Fibroblast of skin of left biceps (primary cell): Measurements from ENCODE around the gene P4HA1.

Source experiments
- DNase-seq, 2 experiments: peaks; one replicate each; pipeline ENCODE4 v3.0.0-alpha.2; 2013; ENCODE audit warnings: low read depth in 2 of 2

Gene P4HA1

DNA sequence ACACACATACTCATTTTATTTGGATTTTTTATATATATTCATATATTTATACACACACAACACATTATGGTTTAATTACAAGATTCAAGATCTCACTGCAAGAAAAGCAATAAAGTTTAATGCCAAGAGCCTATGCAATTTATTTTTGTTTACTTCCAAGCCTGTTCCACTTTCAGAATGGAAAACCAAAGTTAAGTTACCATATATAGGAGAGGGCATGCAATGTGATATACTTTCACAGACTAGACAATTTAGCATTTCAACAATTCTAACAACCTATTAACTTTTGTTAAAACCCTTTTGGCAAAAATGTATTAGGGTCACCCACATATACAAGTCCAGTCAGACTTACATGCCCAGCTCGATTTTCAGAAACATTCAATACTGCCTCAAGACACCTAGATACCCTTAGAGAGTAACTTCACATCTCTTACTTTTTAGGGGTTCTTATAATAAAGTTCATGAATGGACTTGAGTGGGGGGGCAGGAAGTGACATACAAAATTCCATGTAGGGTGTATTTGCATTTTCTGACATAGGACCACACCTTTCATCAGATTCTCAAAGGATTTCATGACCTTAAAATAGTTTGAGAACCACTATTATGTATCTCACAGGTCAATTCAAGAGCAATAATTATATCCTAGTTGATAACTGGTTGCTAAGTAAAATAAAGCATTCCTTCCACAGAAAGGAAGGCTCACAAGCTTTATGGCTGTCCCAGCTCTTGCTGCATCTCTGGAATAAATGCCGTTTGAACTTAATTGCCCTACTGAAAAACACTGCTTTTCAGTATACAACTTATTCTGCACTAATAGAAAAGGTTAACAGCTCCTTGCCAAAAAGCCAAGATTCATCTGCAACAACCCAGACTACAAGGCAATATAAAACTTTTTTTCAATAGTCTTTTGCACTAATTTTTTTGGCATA, 2.5 kb downstream of the P4HA1 start:
- DNase-seq, result no peak

DNA sequence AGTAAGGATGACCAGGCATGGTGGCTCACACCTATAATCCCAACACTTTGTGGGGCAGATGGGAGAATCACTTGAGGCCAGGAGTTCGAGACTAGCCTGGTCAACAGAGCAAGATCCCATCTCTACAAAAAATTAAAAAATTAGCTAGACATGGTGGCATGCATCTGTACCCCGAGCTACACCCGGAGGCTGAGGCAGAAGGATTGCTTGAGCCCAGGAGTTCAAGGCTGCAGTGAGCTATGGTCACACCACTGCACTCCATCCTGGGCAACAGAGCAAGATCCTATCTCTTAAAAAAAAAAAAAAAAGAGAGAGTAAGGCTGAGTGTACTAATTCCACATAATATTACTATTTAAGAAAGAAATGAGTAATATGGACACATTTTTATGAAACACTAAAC, 3.8 kb downstream of the P4HA1 start:
- DNase-seq, result no peak

DNA sequence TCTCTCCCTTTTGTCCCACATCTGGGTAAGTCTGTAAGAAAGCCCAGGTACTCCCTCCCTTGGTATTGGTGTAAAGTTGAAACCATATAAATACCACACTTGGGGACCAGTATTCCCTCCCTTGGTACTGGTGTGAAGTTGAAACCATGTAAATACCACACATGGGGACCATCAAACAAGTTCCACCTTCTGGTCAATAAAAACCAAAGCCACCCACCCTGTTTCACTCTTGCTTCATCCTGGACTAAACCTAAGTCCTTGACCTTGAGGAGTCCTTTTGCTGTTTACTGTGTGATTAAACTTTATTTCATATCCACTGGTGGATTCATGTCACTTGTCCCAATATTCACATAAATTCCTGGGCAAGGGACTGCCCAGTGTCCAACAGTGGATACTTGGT, 8.4 kb downstream of the P4HA1 start:
- no peak for DNase-seq

DNA sequence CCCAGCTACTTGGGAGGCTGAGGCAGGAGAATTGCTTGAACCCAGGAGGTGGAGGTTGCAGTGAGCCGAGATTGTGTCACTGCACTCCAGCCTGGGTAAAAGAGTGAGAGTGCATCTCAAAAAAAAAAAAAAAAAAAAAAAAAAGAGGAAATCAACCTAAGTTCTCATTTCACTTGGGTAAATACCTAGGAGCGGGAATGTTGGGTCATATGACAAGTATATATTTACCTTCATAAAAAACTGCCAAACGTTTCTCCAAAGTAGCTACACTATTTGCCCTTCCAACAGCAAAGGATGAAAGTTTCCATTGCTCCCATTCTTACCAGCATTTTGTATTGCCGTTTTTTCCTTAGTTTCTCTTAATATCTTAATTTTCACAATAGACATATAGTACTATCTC, 9.8 kb downstream of the P4HA1 start:
- DNase-seq, result no peak

DNA sequence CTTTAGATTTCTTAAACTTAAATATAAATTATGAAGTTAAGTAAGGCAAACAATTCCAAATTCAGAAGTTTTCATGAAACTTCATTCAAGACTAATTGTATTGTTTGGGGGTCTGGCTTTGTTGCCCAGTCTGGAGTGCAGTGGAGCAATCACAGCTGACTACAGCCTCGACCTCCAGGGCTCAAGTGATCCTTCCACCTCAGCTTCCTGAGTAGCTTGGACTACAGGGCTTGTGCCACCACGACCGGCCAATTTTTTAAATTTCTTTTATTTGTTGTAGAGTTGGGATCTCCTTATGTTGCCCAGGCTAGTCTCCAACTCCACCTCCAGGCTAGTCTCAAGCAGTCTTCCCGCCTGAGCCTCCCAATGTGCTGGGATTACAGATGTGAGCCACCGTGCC, 12.5 kb downstream of the P4HA1 start:
- no peak for DNase-seq

DNA sequence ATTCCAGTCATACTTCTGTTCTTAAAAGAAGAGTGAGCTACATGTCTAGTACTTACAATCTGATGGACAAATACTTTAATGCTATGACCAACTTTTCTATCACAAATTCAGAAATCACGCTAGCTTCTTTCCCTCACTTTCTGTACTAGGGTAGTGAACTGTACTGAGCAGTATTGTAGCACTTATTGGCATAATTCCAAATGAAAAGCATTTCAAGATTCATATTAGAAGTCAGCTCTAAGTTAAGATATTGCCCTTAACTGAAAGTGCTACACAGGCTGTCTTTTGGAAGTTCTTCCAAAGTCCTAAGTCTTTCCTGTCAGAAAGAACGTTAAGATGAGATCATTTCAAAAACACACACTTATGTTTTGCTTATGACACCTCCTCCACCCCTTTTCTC, 13.4 kb downstream of the P4HA1 start:
- no peak for DNase-seq

DNA sequence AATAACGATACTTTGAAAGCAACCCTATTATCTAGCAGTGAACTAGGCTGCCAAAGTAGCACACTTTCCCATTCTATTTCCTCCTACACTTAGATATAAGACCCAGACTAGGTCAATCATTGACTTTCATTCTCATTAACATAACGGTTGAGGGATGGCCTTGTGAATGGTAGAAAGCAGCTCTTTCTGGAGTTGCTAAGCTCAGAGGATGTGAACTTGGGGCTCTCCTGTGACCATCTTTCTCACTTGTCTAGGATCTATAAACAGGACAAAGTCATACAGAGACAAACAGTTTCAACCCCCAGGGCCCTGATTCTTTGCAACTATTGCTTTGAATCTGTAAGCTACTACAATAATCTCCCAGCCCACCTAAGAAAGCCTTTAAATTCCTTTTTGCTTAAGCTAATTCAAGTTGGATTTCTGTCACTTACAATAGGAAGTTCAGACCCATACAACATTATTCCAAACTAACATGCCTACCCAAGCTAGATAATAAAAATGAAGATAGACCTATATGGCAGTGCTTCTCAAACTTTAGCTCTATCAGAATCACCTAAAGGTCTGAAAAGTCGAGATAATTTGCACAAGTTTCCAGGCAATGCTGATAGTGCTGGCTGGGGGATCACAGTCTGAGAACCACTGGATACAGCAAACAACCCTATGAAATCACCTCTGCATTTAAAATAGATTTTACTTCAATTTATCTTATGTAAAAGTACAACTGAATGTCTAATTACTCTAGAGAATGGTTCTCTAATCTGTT, 16.7 kb downstream of the P4HA1 start:
- DNase-seq, result no peak

DNA sequence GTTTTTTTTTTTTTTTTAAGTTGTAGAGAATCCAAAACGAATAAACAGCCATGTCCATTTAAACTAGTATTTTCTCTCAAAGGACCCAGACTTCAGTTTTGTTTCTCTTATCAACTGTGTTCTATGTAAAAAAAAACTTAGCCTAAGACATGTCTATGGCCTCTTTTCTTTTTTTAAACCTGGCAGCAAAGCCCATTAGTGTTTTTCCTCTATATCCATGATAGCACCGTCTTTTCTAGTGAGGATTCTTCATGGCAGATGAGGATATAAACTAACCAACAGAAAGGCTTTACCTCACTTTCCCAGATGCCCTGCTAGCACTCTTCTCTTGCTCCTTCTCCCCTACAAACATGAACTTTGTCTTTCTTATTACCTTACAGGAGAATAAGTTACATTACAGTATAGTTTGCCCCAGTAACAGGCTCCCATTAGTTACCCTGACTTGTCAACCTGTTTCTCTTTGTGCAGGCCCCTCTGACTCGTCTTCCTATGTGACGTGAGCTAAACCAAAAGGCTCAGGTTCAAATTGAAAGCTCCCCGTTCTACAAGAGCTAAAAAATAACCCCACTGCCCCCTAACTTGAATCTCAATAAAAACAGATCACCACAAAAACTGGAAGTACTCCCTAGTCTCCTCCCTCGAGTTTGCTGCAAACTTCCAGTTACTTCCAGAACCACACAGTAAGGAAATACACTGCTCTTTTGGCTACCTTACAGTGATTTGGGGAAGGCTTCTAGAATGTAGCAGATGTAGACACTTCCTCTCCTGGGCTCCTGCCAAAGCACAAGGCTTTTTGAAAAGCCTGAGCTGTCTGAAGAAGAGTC, 20.1 kb downstream of the P4HA1 start:
- peak; percentile 57 to 65 for DNase-seq

DNA sequence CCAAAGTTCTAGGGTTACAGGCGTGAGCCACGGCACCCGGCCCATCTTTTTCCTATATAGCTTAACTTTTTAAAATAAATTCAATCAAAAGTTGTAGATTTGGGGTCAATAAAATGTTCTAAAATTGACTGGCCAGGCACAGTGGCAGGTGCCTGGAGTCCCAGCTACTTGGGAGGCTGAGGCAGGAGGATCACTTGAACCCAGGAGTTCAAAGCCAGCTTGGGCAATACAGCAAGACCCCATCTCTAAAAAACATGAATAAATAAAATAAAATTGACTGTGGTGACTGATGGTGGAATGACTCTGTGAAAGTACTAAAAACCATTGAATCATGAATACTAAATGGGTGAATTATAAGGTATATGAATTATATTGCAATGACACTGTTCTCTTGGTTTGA, 20.8 kb downstream of the P4HA1 start:
- DNase-seq, result no peak

DNA sequence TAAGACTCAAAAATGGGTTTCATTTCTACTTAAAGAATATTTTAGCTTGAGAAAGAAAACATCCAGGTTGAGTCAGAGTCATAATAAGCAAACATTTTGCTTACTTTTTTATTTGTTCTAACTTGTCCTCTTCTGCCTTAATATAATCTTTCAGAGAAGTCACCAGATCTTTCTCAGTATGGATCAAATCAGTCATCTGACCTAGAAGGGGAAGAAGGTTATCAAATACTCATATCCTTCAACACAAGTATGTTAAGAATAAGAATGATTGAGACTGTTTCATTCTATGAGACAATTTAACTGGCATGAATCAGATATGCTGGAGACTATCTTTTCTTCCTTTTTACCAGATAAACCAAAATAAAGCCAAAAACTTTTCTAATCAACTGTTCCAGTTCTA, 23.0 kb downstream of the P4HA1 start:
- no peak for DNase-seq

DNA sequence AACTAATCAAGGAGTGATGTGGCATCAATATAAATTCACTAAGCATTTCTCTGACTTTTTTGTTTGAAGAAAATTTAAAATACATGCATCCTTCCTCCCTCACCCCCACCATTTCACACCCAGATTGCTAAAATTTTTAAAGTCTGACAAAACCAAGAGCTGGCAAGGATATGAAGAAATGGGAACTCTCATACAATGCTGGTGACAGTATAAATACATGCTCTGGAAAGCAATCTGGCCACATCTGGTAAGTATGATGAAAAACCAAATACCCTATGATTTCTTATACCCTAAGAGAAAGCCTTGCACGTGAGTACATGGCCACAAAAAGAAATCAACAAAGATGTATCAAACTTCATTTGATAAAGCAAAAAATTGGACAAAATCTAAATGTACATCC, 31.2 kb downstream of the P4HA1 start:
- no peak for DNase-seq

DNA sequence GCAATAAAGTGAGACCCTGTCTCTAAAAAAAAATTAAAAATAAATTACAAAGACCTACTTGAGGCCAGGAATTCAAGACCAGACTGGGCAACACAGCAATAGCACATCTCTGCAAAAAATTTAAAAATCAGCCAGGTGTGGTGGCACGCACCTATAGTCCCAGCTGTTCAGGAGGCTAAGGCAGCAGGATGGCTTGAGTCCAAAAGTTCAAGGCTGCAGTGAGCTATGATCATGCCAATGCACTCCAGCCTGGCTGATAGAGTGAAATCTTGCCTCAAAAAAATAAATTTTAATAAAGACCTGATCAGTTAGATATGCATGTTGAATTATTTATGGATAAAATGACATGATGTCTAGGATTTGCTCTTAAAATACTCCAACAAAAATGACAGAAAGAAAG, 34.9 kb downstream of the P4HA1 start:
- DNase-seq, result no peak

DNA sequence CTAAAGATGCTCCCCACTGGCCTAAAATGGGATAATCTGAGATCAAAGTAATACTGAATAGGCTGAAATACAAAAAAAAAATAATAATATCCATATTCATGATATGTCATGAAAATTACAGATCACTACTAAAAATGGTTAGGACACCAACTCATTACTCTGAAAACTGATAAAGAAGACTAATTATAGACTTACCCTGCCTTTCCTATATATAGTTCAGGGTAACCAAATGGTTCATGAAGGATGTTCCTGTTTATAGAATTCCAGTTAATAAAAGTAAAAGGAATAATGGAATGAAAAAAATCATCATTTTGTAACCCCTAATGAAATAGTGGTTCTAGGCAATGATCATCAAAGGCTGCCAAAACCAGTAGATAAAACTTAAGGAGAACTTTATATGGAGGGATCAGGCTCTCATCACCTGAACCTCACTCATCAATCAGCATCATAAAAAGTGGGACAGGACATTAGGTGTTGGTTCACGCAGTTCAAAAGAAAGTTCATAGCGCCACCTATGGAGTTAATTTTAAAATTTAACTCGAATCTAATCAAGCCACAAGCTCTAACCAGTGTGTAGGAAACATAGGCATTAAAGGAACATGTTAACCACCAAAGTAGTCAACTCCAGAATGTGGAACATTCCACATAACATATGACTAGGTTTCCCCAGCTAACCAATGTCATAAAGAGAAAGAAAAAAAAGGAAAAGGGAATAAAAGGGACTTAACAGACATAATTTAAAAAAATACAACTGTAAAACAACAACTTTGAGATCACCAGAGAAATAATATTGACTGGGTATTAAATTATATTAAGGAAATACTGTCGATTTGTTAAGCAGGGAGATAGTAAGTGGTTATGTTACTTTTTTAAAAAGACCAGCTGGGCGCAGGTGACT, 35.7 kb downstream of the P4HA1 start:
- DNase-seq, result no peak

DNA sequence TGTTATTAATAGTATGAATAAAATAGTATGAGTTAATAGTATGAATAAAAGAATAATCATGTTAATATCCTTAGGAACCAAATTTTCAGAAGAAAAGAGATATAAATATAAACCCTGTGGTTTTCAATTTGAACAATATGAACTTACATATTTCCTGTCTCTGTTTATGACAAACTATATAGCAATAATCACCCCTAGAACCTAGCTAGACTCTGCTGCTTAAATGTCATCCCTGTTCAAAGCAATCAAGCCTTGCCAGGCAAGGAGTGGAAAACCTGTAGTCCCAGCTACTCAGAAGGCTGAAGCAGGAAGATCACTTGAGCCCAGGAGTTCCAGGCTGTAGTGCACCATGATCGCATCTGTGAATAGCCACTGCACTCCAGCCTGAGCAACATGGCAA, 36.5 kb downstream of the P4HA1 start:
- DNase-seq, result no peak

DNA sequence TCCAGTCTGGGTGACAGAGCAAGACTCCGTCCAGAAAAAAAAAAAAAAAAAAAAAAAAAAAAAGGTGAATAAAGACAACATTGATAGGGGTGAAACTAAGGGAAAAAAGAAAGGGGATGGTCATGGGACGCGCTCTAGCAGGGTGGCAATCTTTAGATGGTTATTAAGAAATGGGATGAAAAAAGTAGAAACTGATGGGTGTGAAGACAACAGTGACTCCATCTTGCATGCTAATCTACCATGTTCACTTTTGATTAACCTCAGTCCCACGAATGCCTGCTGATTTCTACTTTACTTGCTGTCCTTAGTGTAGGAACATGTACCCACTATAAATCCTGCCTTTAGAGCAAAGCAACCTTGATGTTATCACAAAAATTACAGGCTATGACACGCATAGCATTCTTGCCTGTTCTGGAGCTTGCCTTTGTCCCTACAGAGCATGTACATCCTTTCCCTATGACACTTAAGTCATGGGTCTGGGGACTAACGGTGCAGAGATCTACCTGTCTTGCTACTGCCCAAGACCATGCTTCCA, 38.5 kb downstream of the P4HA1 start:
- DNase-seq, result no peak

DNA sequence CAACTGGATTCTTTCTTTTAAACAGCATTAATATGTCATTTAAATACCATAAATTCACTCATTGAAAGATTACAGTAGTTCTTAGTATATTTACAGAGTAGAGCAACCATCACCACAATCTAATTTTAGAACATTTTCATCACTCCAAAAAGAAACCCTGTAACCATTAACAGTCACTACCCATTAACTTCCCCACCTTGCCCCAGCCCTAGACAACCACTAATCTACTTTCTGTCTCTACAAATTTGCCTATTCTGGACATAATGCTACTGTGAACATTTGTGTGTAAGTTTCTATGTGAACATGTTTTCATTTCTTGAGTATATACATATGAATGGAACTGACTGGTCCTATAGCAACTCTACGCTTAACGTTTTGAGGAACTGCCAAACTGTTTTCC, 42.4 kb downstream of the P4HA1 start:
- DNase-seq, result no peak

DNA sequence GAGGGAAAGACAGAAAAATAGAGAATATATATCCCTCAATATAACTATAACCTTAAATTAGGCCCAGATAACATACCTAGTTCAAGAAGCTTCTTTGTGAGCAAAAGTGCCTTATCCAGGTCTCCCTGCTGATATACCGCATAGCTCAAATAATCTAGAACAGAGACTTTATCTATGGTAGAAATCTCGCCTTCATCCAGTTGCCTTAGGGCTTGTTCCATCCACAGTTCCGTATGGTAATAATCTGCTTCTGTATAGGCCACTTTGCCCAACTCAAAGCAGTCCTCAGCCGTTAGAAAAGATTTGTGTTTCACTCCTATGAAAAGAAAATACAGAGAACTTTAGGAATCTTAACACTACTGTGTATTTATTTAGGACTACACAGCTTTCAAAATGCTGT, 43.4 kb downstream of the P4HA1 start:
- no peak for DNase-seq

DNA sequence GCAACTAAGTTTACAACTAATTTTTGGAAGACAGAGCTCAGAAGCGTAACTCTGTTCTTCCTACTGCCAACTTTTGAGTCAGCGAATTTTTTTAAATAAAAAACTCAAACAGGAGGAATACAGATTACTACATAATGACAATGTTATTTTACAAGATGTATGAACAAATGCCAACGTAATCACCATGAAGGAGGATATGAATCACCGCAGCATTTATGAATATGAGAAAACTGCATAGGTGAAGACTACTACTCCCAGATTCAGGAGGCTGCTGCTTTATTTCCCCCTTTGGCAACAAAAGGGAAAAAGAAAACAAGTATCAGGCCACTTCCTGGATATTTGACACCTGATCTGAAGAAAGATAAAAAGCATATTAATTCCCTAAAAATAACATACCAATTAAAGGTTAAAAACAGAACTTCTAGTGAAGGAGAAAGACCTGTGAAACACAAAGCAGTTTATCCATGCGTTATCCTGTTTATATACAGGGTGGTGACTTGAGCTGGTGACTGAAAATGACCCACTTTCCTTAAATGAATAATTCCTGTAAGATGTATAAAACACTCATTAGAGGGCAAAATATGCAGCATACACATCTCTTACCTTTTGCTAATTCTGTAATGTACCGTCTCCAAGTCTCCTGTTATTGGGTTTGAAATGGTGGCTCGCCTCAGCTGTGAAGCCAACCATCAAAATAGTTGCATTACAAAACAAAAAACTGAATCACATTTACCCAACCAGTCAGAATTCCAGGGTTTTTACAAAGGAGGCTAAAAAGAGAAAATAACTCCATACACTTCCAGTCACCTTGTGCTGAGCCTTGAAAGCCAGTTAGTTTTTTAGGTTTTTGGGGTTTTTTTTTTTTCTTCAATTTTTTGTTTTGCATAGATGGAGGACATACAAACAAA, 52.0 kb downstream of the P4HA1 start:
- peak; percentile 49 to 50 for DNase-seq

DNA sequence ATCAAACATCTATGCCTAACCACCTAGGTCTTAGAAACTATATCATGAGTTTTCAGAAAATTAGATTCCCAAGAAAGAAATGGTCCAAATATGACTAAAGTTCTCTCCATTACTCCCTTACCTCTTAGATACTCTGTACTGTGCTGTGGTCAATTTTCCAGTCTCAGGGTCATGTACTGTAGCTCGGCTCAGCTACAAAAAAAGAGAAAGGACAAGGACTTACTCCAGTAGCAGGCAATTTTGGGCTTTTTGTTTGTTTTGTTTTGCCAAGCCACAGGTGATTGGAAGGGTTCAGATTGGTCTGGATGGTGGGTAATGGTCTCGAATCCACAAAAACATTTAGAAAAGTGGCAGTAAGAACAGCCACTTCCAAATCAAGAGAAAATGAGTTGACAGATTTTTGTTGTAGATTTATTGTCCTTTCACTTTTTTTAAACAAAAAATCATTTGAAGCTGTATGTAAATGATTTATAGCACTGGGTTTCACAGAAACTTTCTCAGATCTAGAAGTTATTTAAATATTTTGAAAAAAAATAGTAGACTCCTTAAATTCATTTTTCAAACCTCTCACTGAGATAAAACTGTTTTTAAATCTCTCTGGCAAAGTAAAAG, 52.8 kb downstream of the P4HA1 start:
- DNase-seq, result no peak
